SK-N-SH treated with all-trans-retinoic acid at 6 μM for 48 hours (cell line): ENCODE measurements around the gene CHCHD6.

Experiments used
- ARNTL ChIP-seq: fragments of 450-650 bp; formaldehyde crosslinking; IDR thresholded peaks from 2 replicates; pipeline ENCODE4 v1.5.0; 2020; ENCODE audit warnings: low read depth, mild to moderate bottlenecking, moderate library complexity, borderline replicate concordance
- CSDC2 ChIP-seq: fragments of 250-450 bp; sonication (Bioruptor Pico); IDR thresholded peaks from 2 replicates; pipeline ENCODE4 v1.5.0; 2020; ENCODE audit warnings: mild to moderate bottlenecking, moderate library complexity
- GLIS3 ChIP-seq: fragments of 250-450 bp; sonication (Bioruptor Pico); IDR thresholded peaks from 2 replicates; pipeline ENCODE4 v1.5.0; 2020; ENCODE audit warnings: mild to moderate bottlenecking, moderate library complexity
- POU6F1 ChIP-seq: fragments of 250-450 bp; sonication (Bioruptor Pico); IDR thresholded peaks from 2 replicates; pipeline ENCODE4 v1.8.0; 2021; ENCODE audit warnings: low read depth, mild to moderate bottlenecking, moderate library complexity, borderline replicate concordance

DNA sequence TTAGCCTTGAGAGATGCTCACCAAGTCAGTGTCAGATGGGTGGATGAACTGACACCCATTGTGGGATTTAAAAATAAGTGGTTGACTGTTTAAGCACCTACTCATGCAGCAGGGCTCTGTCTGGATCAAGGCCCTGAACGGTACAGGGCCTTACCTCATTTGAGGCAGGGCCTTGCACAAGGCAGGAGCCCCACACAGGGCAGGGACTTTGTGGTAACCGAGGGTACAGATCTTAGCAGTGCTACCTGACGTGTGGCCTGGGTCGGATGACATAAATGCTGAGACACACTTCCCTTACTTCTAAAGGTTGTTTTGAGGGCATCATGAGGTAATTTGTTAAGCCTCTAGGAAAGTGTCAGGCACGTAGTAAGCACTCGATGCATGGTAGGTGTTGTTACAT is 219.4 kb downstream of the CHCHD6 start:
- TF ChIP-seq CSDC2 (CRISPR knock-in tag) (no peak), POU6F1 (CRISPR knock-in tag) (no peak), GLIS3 (CRISPR knock-in tag) (no peak), ARNTL (CRISPR knock-in tag) (no peak)
